Fibroblast of the aortic adventitia (primary cell): Measurements from ENCODE around the gene PIEZO1. TPM values are rescaled to one million over a fixed set of nuclear protein-coding genes. Genes with fewer than 3 reads are reported as not detected.
A peak's percentile ranks its signal among the peaks of the same experiment; 100 is the strongest.

Source experiments
- DNase-seq: peaks from one replicate; pipeline ENCODE4 v3.0.0-alpha.2; 2010; ENCODE audit warnings: low read depth
- H3K4me3 ChIP-seq: 2 replicates; pipeline ENCODE4 v1.5.1; 2011; ENCODE audit warnings: low read depth, mild to moderate bottlenecking, control low read depth, low read length, moderate library complexity
- CTCF ChIP-seq: IDR thresholded peaks from 2 replicates; pipeline ENCODE4 v1.5.1; 2011; ENCODE audit warnings: mild to moderate bottlenecking, low read length, control low read depth, inconsistent platforms; ENCODE audit not compliant: insufficient read depth
- total RNA-seq: library from RNA; depleted of rRNA; stranded (reverse); fragments of >200 nt; gene quantifications from 2 replicates; pipeline ENCODE4 v1.2.3, GENCODE V29; 2012; ENCODE audit warnings: low replicate concordance

Gene PIEZO1
- total RNA-seq, 1 donor = 143 TPM

- TF ChIP-seq CTCF = peak; percentile 14
- peak within 1 kb of the TSS; percentile 84 for H3K4me3 ChIP-seq
These were observed 26.9 kb upstream of the PIEZO1 start, which contains the start of gene APRT for GRCh38 chr16:88811769-88812512. Gene APRT, minus strand, starts transcription at chr16:88811928. Its CDS starts 29 bp downstream, at chr16:88811899.

DNA sequence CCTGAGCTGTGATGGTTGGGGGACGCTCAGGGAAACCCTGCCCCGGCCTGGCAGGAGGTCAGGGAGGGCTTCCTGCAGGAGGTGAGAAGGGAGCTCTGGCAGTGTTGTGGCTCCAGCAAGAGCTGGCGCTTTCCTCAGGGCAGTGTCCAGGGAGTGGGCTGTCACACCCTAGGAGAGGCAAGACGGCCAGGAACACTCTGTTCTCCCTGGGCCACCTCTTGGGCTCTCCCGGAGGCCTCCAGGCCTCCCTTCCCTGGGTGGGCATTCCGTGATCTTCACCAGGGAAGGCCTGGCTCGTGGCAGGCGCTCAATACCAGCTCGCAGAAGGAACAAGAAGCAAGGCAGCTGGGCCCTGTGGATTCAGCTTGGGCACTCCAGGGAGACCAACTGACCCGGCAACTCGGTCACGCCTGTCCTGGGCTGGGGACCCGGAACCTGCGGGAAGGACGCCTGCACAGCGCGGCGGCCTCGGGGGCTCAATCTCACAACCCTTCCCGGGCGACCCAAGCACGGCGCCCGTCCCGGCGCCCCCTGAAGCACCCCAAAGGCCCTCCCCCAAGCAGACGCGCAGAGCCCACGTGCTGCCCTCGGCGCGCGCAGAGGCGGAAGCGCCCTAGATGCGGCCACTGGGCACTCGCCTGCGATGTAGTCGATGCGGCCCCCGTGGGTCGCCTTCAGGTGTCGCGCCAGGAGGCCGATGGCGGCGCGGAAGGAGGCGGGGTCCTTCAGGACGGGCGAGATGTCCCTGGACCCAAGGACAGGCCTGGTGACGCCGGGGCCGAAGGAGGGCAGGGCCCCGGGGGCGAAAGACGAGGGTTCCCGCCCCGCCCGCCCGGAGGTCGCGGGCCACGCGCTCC is 26.1 kb upstream of the PIEZO1 start:
- TF ChIP-seq CTCF = no peak
- DNase-seq = peak; percentile 75
- H3K4me3 ChIP-seq = peak overlapping the region; percentile 84

More at GRCh38 chr16:88811769-88812512, 26.9 kb upstream of the PIEZO1 start, which contains the start of gene APRT:
- peak; percentile 96 for DNase-seq

DNA sequence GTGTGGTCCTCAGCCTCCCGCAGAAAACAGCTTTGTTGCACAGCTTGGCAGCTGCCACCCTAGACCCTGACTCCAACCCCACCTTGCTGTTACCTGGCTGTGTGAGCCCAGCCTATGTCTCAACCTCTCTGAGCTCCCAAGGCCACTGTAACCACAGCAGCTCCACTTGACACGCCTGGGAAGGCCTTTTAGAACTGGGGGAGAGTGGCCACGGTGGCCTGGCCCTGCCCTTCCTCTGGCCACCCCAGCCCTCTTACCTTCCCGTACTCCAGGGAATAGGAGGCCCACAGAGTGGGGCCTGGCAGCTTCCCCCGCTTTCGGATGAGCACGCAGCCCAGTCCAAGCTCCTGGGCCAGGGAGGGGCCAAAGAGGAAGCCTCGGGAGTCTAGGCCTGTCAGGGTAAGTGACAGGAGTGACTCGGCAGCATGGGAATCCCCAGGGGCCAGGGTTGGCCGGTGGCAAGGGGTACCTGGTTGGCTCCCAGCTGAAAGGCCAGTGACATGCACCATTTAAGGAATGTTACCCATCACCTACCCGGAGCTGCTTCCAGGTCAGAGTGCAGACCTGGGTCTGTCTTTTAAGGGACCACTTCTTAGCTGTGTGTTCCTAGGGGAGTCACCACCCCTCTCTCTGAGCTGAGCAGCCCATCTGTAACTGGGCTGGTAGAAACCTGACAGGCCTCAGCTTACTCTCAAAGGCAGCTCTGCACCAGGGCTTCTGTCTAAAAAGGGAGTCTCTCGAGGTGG is 25.3 kb upstream of the PIEZO1 start:
- DNase-seq = no peak
- TF ChIP-seq CTCF = no peak
- peak overlapping the region; percentile 84 for H3K4me3 ChIP-seq

DNA sequence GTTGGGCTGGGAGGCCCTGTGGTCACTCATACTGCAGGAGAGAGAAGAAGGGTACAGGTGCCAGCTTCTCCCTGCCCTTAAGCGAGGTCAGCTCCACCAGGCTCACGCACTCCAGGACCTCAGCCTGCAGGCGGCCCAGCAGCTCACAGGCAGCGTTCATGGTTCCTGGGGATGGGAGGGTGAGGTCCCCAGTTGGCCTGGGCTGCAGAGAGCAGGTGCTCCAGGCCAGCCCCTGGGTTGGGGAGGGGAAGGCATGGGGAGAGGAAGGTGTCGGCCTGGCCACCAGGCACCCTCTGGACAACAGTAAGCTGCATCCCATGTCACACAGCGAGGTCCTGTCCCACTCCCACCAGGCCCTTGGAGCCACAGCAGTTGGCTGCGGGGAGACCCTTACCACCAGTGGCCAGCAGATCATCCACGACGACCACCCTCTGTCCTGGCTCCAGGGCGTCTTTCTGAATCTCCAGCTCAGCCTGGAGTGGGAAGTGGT is 24.7 kb upstream of the PIEZO1 start:
- peak overlapping the region; percentile 84 for H3K4me3 ChIP-seq
- DNase-seq = no peak
- no peak for TF ChIP-seq CTCF

- no peak overlapping the region for H3K4me3 ChIP-seq
- no peak for DNase-seq
- no peak for TF ChIP-seq CTCF
These were observed 24.2 kb upstream of the PIEZO1 start for GRCh38 chr16:88809068-88809675.
